ENCODE results near the gene HSPB8. TPM values are rescaled to one million over a fixed set of nuclear protein-coding genes. Genes with fewer than 3 reads are reported as not detected.

HSPB8 gene
- total RNA-seq, 1 donor from 2014 or later: 54.6 TPM

- no peak overlapping the region for H2AFZ ChIP-seq (ENCODE audit: low read depth, low read length)
- Mint-ChIP-seq H3K9me3 (ENCODE audit: unreplicated experiment) (no peaks in the 10 kb centered on the region), H3K4me1 (ENCODE audit: low read depth, unreplicated experiment) (no peaks in the 10 kb centered on the region), H3K36me3 (ENCODE audit: low read depth, unreplicated experiment) (peaks cover 34% of the 10 kb centered on the region), H3K4me3 (ENCODE audit: unreplicated experiment) (no peak overlapping the region), H3K27ac (ENCODE audit: unreplicated experiment) (peak overlapping the region; percentile 66), H3K27me3 (ENCODE audit: low read depth, unreplicated experiment) (peaks cover under 1% of the 10 kb centered on the region)
- H3K36me3 ChIP-seq (ENCODE audit: insufficient read depth, low read length): peaks cover 4% of the 10 kb centered on the region
- no peaks in the 10 kb centered on the region for H3K9me3 ChIP-seq (ENCODE audit: insufficient read depth, low read depth, low read length)
- no peaks in the 10 kb centered on the region for H4K20me1 ChIP-seq (ENCODE audit: insufficient read depth, low read length)
- no peaks in the 10 kb centered on the region for H3K79me2 ChIP-seq (ENCODE audit: insufficient read depth, low read length)
- no peak for TF ChIP-seq EZH2 (IDR thresholded peaks at IDR 0.05; ENCODE audit: insufficient read depth, low read length)
- no peak for TF ChIP-seq CTCF (IDR thresholded peaks at IDR 0.05; ENCODE audit: insufficient read depth, low read depth, low read length)
- H3K27ac ChIP-seq (ENCODE audit: low read depth, low read length): no peak overlapping the region
- H3K4me2 ChIP-seq (ENCODE audit: low read length): no peak overlapping the region
- DNase-seq (ENCODE audit: low read depth) (no peak), FAIRE-seq (no peak)
- no peak overlapping the region for H3K4me3 ChIP-seq (ENCODE audit: insufficient read depth, low read depth, low read length)
- no peak overlapping the region for H3K9ac ChIP-seq (ENCODE audit: low read length)
- no peaks in the 10 kb centered on the region for H3K4me1 ChIP-seq (ENCODE audit: insufficient read depth, low read length)
- no peaks in the 10 kb centered on the region for H3K27me3 ChIP-seq (ENCODE audit: insufficient read depth, low read length)
Measured at GRCh38 chr12:119195256-119195655, 16.5 kb downstream of the HSPB8 start.

GRCh38 chr12:119198440-119198839 is 19.7 kb downstream of the HSPB8 start:
- no peak overlapping the region for H3K4me2 ChIP-seq (ENCODE audit: low read length)
- H3K4me3 ChIP-seq (ENCODE audit: insufficient read depth, low read depth, low read length): no peak overlapping the region
- H3K9ac ChIP-seq (ENCODE audit: low read length): no peak overlapping the region
- H3K27ac ChIP-seq (ENCODE audit: low read depth, low read length): no peak overlapping the region
- no peaks in the 10 kb centered on the region for H3K27me3 ChIP-seq (ENCODE audit: insufficient read depth, low read length)
- peaks cover 2% of the 10 kb centered on the region for H3K4me1 Mint-ChIP-seq (ENCODE audit: low read depth, unreplicated experiment)
- peaks cover 4% of the 10 kb centered on the region for H3K36me3 ChIP-seq (ENCODE audit: insufficient read depth, low read length)
- no peaks in the 10 kb centered on the region for H3K4me1 ChIP-seq (ENCODE audit: insufficient read depth, low read length)
- H3K4me3 Mint-ChIP-seq (ENCODE audit: unreplicated experiment): no peak overlapping the region
- peaks cover 11% of the 10 kb centered on the region for H3K36me3 Mint-ChIP-seq (ENCODE audit: low read depth, unreplicated experiment)
- no peaks in the 10 kb centered on the region for H4K20me1 ChIP-seq (ENCODE audit: insufficient read depth, low read length)
- H3K27ac Mint-ChIP-seq (ENCODE audit: unreplicated experiment): no peak overlapping the region
- peaks cover 4% of the 10 kb centered on the region for H3K27me3 Mint-ChIP-seq (ENCODE audit: low read depth, unreplicated experiment)
- H3K79me2 ChIP-seq (ENCODE audit: insufficient read depth, low read length): no peaks in the 10 kb centered on the region
- DNase-seq (ENCODE audit: low read depth): no peak
- no peaks in the 10 kb centered on the region for H3K9me3 ChIP-seq (ENCODE audit: insufficient read depth, low read depth, low read length)
- TF ChIP-seq CTCF (IDR thresholded peaks at IDR 0.05; ENCODE audit: insufficient read depth, low read depth, low read length) (no peak), EZH2 (IDR thresholded peaks at IDR 0.05; ENCODE audit: insufficient read depth, low read length) (no peak)
- no peak for FAIRE-seq
- no peak overlapping the region for H2AFZ ChIP-seq (ENCODE audit: low read depth, low read length)
- H3K9me3 Mint-ChIP-seq (ENCODE audit: unreplicated experiment): no peaks in the 10 kb centered on the region

- no peak overlapping the region for H3K4me2 ChIP-seq (ENCODE audit: low read length)
- no peak overlapping the region for H3K4me3 ChIP-seq (ENCODE audit: insufficient read depth, low read depth, low read length)
- H4K20me1 ChIP-seq (ENCODE audit: insufficient read depth, low read length): no peaks in the 10 kb centered on the region
- DNase-seq (ENCODE audit: low read depth): no peak
- H3K36me3 Mint-ChIP-seq (ENCODE audit: low read depth, unreplicated experiment): no peaks in the 10 kb centered on the region
- no peak overlapping the region for H2AFZ ChIP-seq (ENCODE audit: low read depth, low read length)
- H3K9me3 Mint-ChIP-seq (ENCODE audit: unreplicated experiment): no peaks in the 10 kb centered on the region
- H3K4me1 ChIP-seq (ENCODE audit: insufficient read depth, low read length): no peaks in the 10 kb centered on the region
- no peak for TF ChIP-seq EZH2 (IDR thresholded peaks at IDR 0.05; ENCODE audit: insufficient read depth, low read length)
- no peak for TF ChIP-seq CTCF (IDR thresholded peaks at IDR 0.05; ENCODE audit: insufficient read depth, low read depth, low read length)
- H3K4me3 Mint-ChIP-seq (ENCODE audit: unreplicated experiment): no peak overlapping the region
- no peaks in the 10 kb centered on the region for H3K36me3 ChIP-seq (ENCODE audit: insufficient read depth, low read length)
- no peaks in the 10 kb centered on the region for H3K79me2 ChIP-seq (ENCODE audit: insufficient read depth, low read length)
- no peak overlapping the region for H3K27ac Mint-ChIP-seq (ENCODE audit: unreplicated experiment)
- H3K27me3 Mint-ChIP-seq (ENCODE audit: low read depth, unreplicated experiment): peaks cover 7% of the 10 kb centered on the region
- no peaks in the 10 kb centered on the region for H3K27me3 ChIP-seq (ENCODE audit: insufficient read depth, low read length)
- H3K9me3 ChIP-seq (ENCODE audit: insufficient read depth, low read depth, low read length): no peaks in the 10 kb centered on the region
- no peak overlapping the region for H3K27ac ChIP-seq (ENCODE audit: low read depth, low read length)
- no peak for FAIRE-seq
- H3K4me1 Mint-ChIP-seq (ENCODE audit: low read depth, unreplicated experiment): peaks cover 2% of the 10 kb centered on the region
- H3K9ac ChIP-seq (ENCODE audit: low read length): no peak overlapping the region
Measured at GRCh38 chr12:119200601-119201000, 21.9 kb downstream of the HSPB8 start.
